NOMO-1 treated with DMSO at 0.1 percent for 48 hours (cell line): ENCODE measurements around the gene IZUMO4.

Experiments
- DNase-seq: peaks from one replicate; lab custom pipeline; 2025; ENCODE audit not compliant: unreplicated experiment; lab: John Stamatoyannopoulos, UW

The IZUMO4 gene

GRCh38 chr19:2103045-2103707 is 6.5 kb downstream of the IZUMO4 start:
- DNase-seq = no peak

GRCh38 chr19:2108251-2109016 is 11.7 kb downstream of the IZUMO4 start:
- DNase-seq = no peak

- no peak for DNase-seq
Measured at GRCh38 chr19:2109046-2109864, 12.5 kb downstream of the IZUMO4 start.

GRCh38 chr19:2110822-2111221 is 14.1 kb downstream of the IZUMO4 start:
- no peak for DNase-seq

- DNase-seq = no peak
Measured at GRCh38 chr19:2111425-2111824, 14.7 kb downstream of the IZUMO4 start.

- DNase-seq = no peak
Measured at GRCh38 chr19:2111886-2112285, 15.2 kb downstream of the IZUMO4 start.

- DNase-seq = no peak
Measured at GRCh38 chr19:2112516-2113320, 16.0 kb downstream of the IZUMO4 start.

GRCh38 chr19:2113439-2114211 is 16.9 kb downstream of the IZUMO4 start:
- no peak for DNase-seq

GRCh38 chr19:2114218-2114617 is 17.5 kb downstream of the IZUMO4 start:
- no peak for DNase-seq

GRCh38 chr19:2114821-2115220 is 18.1 kb downstream of the IZUMO4 start:
- no peak for DNase-seq

- no peak for DNase-seq
Measured at GRCh38 chr19:2115324-2115723, 18.6 kb downstream of the IZUMO4 start.

- DNase-seq = no peak
Measured at GRCh38 chr19:2115911-2116426, 19.3 kb downstream of the IZUMO4 start.

GRCh38 chr19:2116507-2116906 is 19.8 kb downstream of the IZUMO4 start:
- DNase-seq = no peak

- no peak for DNase-seq
Measured at GRCh38 chr19:2117215-2117960, 20.7 kb downstream of the IZUMO4 start.

GRCh38 chr19:2118438-2118837 is 21.7 kb downstream of the IZUMO4 start:
- no peak for DNase-seq

- DNase-seq = no peak
Measured at GRCh38 chr19:2119921-2120785, 23.4 kb downstream of the IZUMO4 start.

- no peak for DNase-seq
Measured at GRCh38 chr19:2120821-2121220, 24.1 kb downstream of the IZUMO4 start.

- DNase-seq = no peak
Measured at GRCh38 chr19:2121416-2122051, 24.8 kb downstream of the IZUMO4 start.
